H9 (cell line): Measurements from ENCODE around the gene SEMA4D. TPM values are rescaled to one million over a fixed set of nuclear protein-coding genes. Genes with fewer than 3 reads are reported as not detected.

Experiments
- DNase-seq: peaks from one replicate; pipeline ENCODE4 v3.0.0-alpha.2; 2017
- H2AFZ ChIP-seq: one replicate; pipeline ENCODE4 v1.6.1; 2013; ENCODE audit warnings: mild to moderate bottlenecking, low read length, control low read depth, moderate library complexity
- H2AK5ac ChIP-seq: 2 replicates; pipeline ENCODE4 v1.6.1; 2013; ENCODE audit warnings: low read length, control low read depth, mixed read lengths; ENCODE audit not compliant: insufficient read length
- H2BK120ac ChIP-seq: one replicate; pipeline ENCODE4 v1.6.1; 2013; ENCODE audit warnings: low read depth, mild to moderate bottlenecking, low read length, control low read depth, inconsistent platforms; ENCODE audit not compliant: poor library complexity, severe bottlenecking
- H2BK12ac ChIP-seq: 2 replicates; pipeline ENCODE4 v1.6.1; 2013; ENCODE audit warnings: low read length, control low read depth, mixed read lengths, low read depth; ENCODE audit not compliant: insufficient read length
- H2BK15ac ChIP-seq: 2 replicates; pipeline ENCODE4 v1.6.1; 2013; ENCODE audit warnings: low read depth, low read length, control low read depth
- H2BK20ac ChIP-seq: one replicate; pipeline ENCODE4 v1.6.1; 2013; ENCODE audit warnings: low read depth, mild to moderate bottlenecking, low read length, control low read depth, inconsistent platforms; ENCODE audit not compliant: poor library complexity, severe bottlenecking
- H2BK5ac ChIP-seq: 2 replicates; pipeline ENCODE4 v1.6.1; 2013; ENCODE audit warnings: low read length, control low read depth, mixed read lengths; ENCODE audit not compliant: insufficient read length
- H3K14ac ChIP-seq: 2 replicates; pipeline ENCODE4 v1.6.1; 2013; ENCODE audit warnings: low read length, control low read depth; ENCODE audit not compliant: insufficient read depth
- H3K18ac ChIP-seq: 2 replicates; pipeline ENCODE4 v1.6.1; 2013; ENCODE audit warnings: low read depth, mild to moderate bottlenecking, mixed read lengths, low read length, control low read depth; ENCODE audit not compliant: insufficient read length
- H3K23ac ChIP-seq: 2 replicates; pipeline ENCODE4 v1.6.1; 2013; ENCODE audit warnings: low read length, control low read depth, mixed read lengths, low read depth; ENCODE audit not compliant: insufficient read length
- H3K23me2 ChIP-seq: 2 replicates; pipeline ENCODE4 v1.6.1; 2013; ENCODE audit warnings: low read depth, mild to moderate bottlenecking, mixed read lengths, low read length, control low read depth; ENCODE audit not compliant: insufficient read length, poor library complexity, severe bottlenecking
- H3K27ac ChIP-seq: 2 replicates; pipeline ENCODE4 v1.5.1; 2013; ENCODE audit warnings: low read length, control low read depth, mixed read lengths, low read depth; ENCODE audit not compliant: insufficient read length
- H3K27me3 ChIP-seq: 2 replicates; pipeline ENCODE4 v1.6.1; 2013; ENCODE audit warnings: low read length, control low read depth, inconsistent platforms; ENCODE audit not compliant: insufficient read depth
- H3K4ac ChIP-seq: 2 replicates; pipeline ENCODE4 v1.6.1; 2013; ENCODE audit warnings: low read depth, mild to moderate bottlenecking, control low read depth, inconsistent platforms, low read length, moderate library complexity
- H3K4me1 ChIP-seq: 2 replicates; pipeline ENCODE4 v1.6.1; 2013; ENCODE audit warnings: low read length, control low read depth, inconsistent platforms; ENCODE audit not compliant: insufficient read depth
- H3K4me2 ChIP-seq: 2 replicates; pipeline ENCODE4 v1.6.1; 2013; ENCODE audit warnings: low read length, control low read depth, mixed read lengths; ENCODE audit not compliant: insufficient read length, insufficient read depth
- H3K56ac ChIP-seq: 2 replicates; pipeline ENCODE4 v1.6.1; 2013; ENCODE audit warnings: low read depth, mild to moderate bottlenecking, mixed read lengths, low read length, control low read depth; ENCODE audit not compliant: insufficient read length
- H3K79me1 ChIP-seq: 2 replicates; pipeline ENCODE4 v1.6.1; 2013; ENCODE audit warnings: low read depth, mild to moderate bottlenecking, moderate library complexity, low read length, control low read depth, inconsistent platforms; ENCODE audit not compliant: insufficient read depth, poor library complexity, severe bottlenecking
- H3K79me2 ChIP-seq: 2 replicates; pipeline ENCODE4 v1.6.1; 2013; ENCODE audit warnings: low read length, control low read depth, inconsistent platforms; ENCODE audit not compliant: insufficient read depth
- H3K9ac ChIP-seq: 2 replicates; pipeline ENCODE4 v1.6.1; 2013; ENCODE audit warnings: low read length, control low read depth, mixed read lengths; ENCODE audit not compliant: insufficient read length; ENCODE audit errors: extremely low read depth
- H3K9me3 ChIP-seq: one replicate; pipeline ENCODE4 v1.6.1; 2013; ENCODE audit warnings: low read depth, low read length, inconsistent platforms; ENCODE audit not compliant: control insufficient read depth
- H3T11ph ChIP-seq: one replicate; pipeline ENCODE4 v1.6.1; 2013; ENCODE audit warnings: mild to moderate bottlenecking, low read length, control low read depth, inconsistent platforms
- H4K20me1 ChIP-seq: one replicate; pipeline ENCODE4 v1.6.1; 2013; ENCODE audit not compliant: control insufficient read depth, insufficient read length, insufficient read depth
- H4K5ac ChIP-seq: 2 replicates; pipeline ENCODE4 v1.6.1; 2013; ENCODE audit warnings: low read depth, mild to moderate bottlenecking, mixed read lengths, low read length, control low read depth; ENCODE audit not compliant: insufficient read length
- H4K8ac ChIP-seq: replicated peaks from 2 replicates; pipeline ENCODE4 v1.6.1; 2013; ENCODE audit warnings: low read length, control low read depth, mixed read lengths, low read depth; ENCODE audit not compliant: insufficient read length
- H4K91ac ChIP-seq: 2 replicates; pipeline ENCODE4 v1.6.1; 2013; ENCODE audit warnings: low read depth, mild to moderate bottlenecking, moderate library complexity, mixed read lengths, low read length, control low read depth; ENCODE audit not compliant: insufficient read length
- H3K27ac Mint-ChIP-seq, 3 experiments: 2 replicates in 2 of 3; 3 replicates in 1 of 3; pipeline ENCODE4 v1.8.0; 2020 to 2021; ENCODE audit warnings: mixed read lengths in 3 of 3, mild to moderate bottlenecking in 1 of 3, moderate library complexity in 1 of 3
- H3K27me3 Mint-ChIP-seq: 2 replicates; pipeline ENCODE4 v1.8.0; 2021; ENCODE audit warnings: low read depth, mild to moderate bottlenecking, moderate library complexity, mixed read lengths
- H3K36me3 Mint-ChIP-seq, 3 experiments: 2 replicates in 2 of 3; 3 replicates in 1 of 3; pipeline ENCODE4 v1.8.0; 2020 to 2021; ENCODE audit warnings: low read depth in 3 of 3, mixed read lengths in 3 of 3; ENCODE audit not compliant: insufficient read depth in 1 of 3
- H3K4me1 Mint-ChIP-seq, 2 experiments: 2 replicates each; pipeline ENCODE4 v1.8.0; 2020; ENCODE audit warnings: mixed read lengths in 2 of 2
- H3K4me3 Mint-ChIP-seq, 2 experiments: 2 replicates in 1 of 2; 3 replicates in 1 of 2; pipeline ENCODE4 v1.8.0; 2020 to 2021; ENCODE audit warnings: mild to moderate bottlenecking in 2 of 2, mixed read lengths in 2 of 2, moderate library complexity in 1 of 2
- H3K9me3 Mint-ChIP-seq, 2 experiments: 2 replicates in 1 of 2; 3 replicates in 1 of 2; pipeline ENCODE4 v1.8.0; 2020; ENCODE audit warnings: mild to moderate bottlenecking in 2 of 2, mixed read lengths in 2 of 2, moderate library complexity in 1 of 2
- WGBS: extraction: QIAGEN DNeasy Blood & Tissue Kit; methylation state at CpG from one replicate; pipeline ENCODE4 v1.1.7; 2013; ENCODE audit warnings: missing lambda C conversion rate, low lambda C conversion rate, mixed read lengths; ENCODE audit not compliant: insufficient read length; ENCODE audit errors: extremely low coverage; 5-methylcytosine and 5-hydroxymethylcytosine counted together
- total RNA-seq: library from RNA; stranded (reverse); gene quantifications from 2 replicates; pipeline ENCODE4 v1.2.1, GENCODE V29; 2021
- TF ChIP-seq, protein P1 (sequence below): fragments of 200-600 bp; sonication (generic); conservative IDR thresholded peaks from 3 replicates; pipeline ENCODE4 v1.8.0; 2021; ENCODE audit warnings: antibody characterized with exemption, mild to moderate bottlenecking

The SEMA4D gene
- total RNA-seq, 1 experiment from 2014 or later: 47.2 TPM

DNA sequence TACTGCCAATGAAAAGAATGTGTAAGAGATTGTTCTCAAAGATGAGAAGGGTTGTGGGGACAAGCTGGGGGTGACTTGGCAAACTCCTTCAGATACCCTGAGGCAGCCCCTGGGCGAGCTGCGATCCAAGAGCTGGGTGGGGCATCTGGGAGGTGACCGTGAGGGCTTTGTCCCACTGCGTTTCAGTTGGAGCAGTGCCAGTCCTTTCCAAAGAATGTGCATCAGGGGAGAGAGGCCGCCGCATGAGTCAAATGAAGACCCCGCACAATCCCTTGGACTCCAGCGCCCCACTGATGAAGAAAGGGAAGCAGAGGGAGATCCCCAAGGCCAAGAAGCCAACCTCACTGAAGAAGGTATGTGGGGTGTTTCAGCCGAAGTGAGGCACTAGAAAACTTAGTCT is 151.2 kb downstream of the SEMA4D start:
- H3K27me3 Mint-ChIP-seq: no peaks in the 10 kb centered on the region
- Histone ChIP-seq H2AFZ (no peak overlapping the region), H3K27ac (no peak overlapping the region), H3K79me1 (no peaks in the 10 kb centered on the region), H2BK120ac (no peak overlapping the region), H3K23me2 (no peaks in the 10 kb centered on the region), H2BK15ac (no peak overlapping the region), H2BK12ac (no peak overlapping the region), H4K91ac (no peak overlapping the region), H4K20me1 (no peaks in the 10 kb centered on the region), H3T11ph (no peak overlapping the region), H3K4ac (no peak overlapping the region), H2AK5ac (no peak overlapping the region), H4K5ac (no peak overlapping the region), H3K9me3 (no peaks in the 10 kb centered on the region), H3K4me1 (no peaks in the 10 kb centered on the region), H4K8ac (no peak overlapping the region), H3K18ac (no peak overlapping the region), H3K23ac (no peak overlapping the region), H2BK20ac (no peak overlapping the region), H3K14ac (no peak overlapping the region), H3K79me2 (no peaks in the 10 kb centered on the region), H3K56ac (no peak overlapping the region), H3K27me3 (no peaks in the 10 kb centered on the region), H2BK5ac (no peak overlapping the region), H3K9ac (no peak overlapping the region), H3K4me2 (no peak overlapping the region)
- H3K4me1 Mint-ChIP-seq: no peaks in the 10 kb centered on the region
- H3K4me3 Mint-ChIP-seq: no peak overlapping the region
- TF ChIP-seq, protein P1, sequence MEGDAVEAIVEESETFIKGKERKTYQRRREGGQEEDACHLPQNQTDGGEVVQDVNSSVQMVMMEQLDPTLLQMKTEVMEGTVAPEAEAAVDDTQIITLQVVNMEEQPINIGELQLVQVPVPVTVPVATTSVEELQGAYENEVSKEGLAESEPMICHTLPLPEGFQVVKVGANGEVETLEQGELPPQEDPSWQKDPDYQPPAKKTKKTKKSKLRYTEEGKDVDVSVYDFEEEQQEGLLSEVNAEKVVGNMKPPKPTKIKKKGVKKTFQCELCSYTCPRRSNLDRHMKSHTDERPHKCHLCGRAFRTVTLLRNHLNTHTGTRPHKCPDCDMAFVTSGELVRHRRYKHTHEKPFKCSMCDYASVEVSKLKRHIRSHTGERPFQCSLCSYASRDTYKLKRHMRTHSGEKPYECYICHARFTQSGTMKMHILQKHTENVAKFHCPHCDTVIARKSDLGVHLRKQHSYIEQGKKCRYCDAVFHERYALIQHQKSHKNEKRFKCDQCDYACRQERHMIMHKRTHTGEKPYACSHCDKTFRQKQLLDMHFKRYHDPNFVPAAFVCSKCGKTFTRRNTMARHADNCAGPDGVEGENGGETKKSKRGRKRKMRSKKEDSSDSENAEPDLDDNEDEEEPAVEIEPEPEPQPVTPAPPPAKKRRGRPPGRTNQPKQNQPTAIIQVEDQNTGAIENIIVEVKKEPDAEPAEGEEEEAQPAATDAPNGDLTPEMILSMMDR: no peak
- DNase-seq: no peak
- no peaks in the 10 kb centered on the region for H3K9me3 Mint-ChIP-seq
- no peak overlapping the region for H3K27ac Mint-ChIP-seq
- no CpG with 5 or more reads among the region's 9 CpGs for WGBS
- H3K36me3 Mint-ChIP-seq: peaks cover 56 to 96% (median 95%) of the 10 kb centered on the region in 3 experiments; a peak in 6 of 7 replicates
